ENCODE data around the gene ZCCHC2. TPM values are rescaled to one million over a fixed set of nuclear protein-coding genes. Genes with fewer than 3 reads are reported as not detected.
A peak's percentile ranks its signal among the peaks of the same experiment; 100 is the strongest.

The ZCCHC2 gene
- total and polyA plus RNA-seq, 2 of the 13 experiments (the other 11 are each of a cell fraction or from before 2014, with no cell fraction given), result 62.5 to 76.1 TPM

DNA sequence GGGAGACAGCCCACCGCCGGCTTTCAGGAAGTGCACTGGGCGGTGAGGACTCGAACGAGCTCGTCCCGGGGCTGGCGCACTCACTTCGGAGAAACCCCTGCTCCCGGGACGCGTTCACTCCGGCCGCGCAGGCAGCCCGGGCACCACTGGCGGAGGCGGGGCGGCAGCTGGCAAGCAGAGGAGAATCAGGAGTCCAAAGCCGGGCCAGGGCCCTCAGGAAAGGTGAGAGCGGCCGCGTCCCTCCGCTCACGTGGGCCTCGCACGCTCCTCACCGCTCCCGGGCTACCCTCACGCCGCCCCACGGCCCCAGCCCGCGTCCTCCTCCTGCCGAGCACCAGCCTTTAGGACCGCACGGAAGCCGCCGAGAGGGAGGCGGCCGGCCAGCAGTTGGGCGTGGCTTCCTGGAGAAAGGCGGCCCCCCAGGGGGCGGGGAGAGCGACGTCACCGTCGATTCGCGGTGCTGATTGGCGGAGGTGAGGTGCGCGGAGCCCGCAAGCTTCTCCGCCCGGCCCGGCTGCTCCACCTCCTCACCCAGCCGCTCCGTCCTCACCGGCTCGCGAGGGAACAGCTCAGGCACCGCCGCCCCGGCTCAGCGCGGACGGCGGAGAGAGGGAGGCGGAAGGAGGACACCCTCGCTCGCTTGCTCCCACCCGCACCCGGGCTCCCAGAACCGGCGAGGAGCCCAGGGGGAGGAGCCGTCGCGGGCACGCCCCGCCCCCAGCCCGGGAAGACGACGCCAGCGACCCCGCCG, at the start of gene ZCCHC2 (continued):
- peak; percentile 78 for TF ChIP-seq CREM (IDR thresholded peaks at IDR 0.05)
- peak; percentile 44; the same call in 1 of the 2 replicates for TF ChIP-seq CREM (CRISPR knock-in tag; IDR thresholded peaks at IDR 0.05)
- TF ChIP-seq ZNF607 (CRISPR knock-in tag; IDR thresholded peaks at IDR 0.05; ENCODE audit: borderline replicate concordance), result peak; percentile 77; the same call in 1 of the 2 replicates
- peak; percentile 93 for TF ChIP-seq ZFP90 (CRISPR knock-in tag; IDR thresholded peaks at IDR 0.05; ENCODE audit: borderline replicate concordance)
- TF ChIP-seq SMC3 (IDR thresholded peaks at IDR 0.05; ENCODE audit: low read length), result no peak
- TF ChIP-seq, protein P1, sequence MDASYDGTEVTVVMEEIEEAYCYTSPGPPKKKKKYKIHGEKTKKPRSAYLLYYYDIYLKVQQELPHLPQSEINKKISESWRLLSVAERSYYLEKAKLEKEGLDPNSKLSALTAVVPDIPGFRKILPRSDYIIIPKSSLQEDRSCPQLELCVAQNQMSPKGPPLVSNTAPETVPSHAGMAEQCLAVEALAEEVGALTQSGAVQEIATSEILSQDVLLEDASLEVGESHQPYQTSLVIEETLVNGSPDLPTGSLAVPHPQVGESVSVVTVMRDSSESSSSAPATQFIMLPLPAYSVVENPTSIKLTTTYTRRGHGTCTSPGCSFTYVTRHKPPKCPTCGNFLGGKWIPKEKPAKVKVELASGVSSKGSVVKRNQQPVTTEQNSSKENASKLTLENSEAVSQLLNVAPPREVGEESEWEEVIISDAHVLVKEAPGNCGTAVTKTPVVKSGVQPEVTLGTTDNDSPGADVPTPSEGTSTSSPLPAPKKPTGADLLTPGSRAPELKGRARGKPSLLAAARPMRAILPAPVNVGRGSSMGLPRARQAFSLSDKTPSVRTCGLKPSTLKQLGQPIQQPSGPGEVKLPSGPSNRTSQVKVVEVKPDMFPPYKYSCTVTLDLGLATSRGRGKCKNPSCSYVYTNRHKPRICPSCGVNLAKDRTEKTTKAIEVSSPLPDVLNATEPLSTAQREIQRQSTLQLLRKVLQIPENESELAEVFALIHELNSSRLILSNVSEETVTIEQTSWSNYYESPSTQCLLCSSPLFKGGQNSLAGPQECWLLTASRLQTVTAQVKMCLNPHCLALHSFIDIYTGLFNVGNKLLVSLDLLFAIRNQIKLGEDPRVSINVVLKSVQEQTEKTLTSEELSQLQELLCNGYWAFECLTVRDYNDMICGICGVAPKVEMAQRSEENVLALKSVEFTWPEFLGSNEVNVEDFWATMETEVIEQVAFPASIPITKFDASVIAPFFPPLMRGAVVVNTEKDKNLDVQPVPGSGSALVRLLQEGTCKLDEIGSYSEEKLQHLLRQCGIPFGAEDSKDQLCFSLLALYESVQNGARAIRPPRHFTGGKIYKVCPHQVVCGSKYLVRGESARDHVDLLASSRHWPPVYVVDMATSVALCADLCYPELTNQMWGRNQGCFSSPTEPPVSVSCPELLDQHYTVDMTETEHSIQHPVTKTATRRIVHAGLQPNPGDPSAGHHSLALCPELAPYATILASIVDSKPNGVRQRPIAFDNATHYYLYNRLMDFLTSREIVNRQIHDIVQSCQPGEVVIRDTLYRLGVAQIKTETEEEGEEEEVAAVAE (CRISPR knock-in tag; IDR thresholded peaks at IDR 0.05; ENCODE audit: borderline replicate concordance), result peak; percentile 83; the same call in 1 of the 2 replicates
- peak; percentile 92 for TF ChIP-seq ZNF329 (CRISPR knock-in tag; IDR thresholded peaks at IDR 0.05; ENCODE audit: low read depth)
- TF ChIP-seq, protein P2, sequence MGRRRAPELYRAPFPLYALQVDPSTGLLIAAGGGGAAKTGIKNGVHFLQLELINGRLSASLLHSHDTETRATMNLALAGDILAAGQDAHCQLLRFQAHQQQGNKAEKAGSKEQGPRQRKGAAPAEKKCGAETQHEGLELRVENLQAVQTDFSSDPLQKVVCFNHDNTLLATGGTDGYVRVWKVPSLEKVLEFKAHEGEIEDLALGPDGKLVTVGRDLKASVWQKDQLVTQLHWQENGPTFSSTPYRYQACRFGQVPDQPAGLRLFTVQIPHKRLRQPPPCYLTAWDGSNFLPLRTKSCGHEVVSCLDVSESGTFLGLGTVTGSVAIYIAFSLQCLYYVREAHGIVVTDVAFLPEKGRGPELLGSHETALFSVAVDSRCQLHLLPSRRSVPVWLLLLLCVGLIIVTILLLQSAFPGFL (CRISPR knock-in tag; IDR thresholded peaks at IDR 0.05), result no peak
- no peak for TF ChIP-seq NFE2 (CRISPR knock-in tag; IDR thresholded peaks at IDR 0.05)
- TF ChIP-seq POLR2AphosphoS2 (IDR thresholded peaks at IDR 0.05; ENCODE audit: low read depth, low read length), result 0 out of 2 replicates have a peak, but pooled peaks have one; percentile 49
- TF ChIP-seq, protein P3, sequence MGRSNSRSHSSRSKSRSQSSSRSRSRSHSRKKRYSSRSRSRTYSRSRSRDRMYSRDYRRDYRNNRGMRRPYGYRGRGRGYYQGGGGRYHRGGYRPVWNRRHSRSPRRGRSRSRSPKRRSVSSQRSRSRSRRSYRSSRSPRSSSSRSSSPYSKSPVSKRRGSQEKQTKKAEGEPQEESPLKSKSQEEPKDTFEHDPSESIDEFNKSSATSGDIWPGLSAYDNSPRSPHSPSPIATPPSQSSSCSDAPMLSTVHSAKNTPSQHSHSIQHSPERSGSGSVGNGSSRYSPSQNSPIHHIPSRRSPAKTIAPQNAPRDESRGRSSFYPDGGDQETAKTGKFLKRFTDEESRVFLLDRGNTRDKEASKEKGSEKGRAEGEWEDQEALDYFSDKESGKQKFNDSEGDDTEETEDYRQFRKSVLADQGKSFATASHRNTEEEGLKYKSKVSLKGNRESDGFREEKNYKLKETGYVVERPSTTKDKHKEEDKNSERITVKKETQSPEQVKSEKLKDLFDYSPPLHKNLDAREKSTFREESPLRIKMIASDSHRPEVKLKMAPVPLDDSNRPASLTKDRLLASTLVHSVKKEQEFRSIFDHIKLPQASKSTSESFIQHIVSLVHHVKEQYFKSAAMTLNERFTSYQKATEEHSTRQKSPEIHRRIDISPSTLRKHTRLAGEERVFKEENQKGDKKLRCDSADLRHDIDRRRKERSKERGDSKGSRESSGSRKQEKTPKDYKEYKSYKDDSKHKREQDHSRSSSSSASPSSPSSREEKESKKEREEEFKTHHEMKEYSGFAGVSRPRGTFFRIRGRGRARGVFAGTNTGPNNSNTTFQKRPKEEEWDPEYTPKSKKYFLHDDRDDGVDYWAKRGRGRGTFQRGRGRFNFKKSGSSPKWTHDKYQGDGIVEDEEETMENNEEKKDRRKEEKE (IDR thresholded peaks at IDR 0.05), result no peak
- TF ChIP-seq PAWR (CRISPR knock-in tag; IDR thresholded peaks at IDR 0.05; ENCODE audit: borderline replicate concordance), result peak; percentile 93
- peak; percentile 24; the same call in 1 of the 2 replicates for TF ChIP-seq HCFC1 (IDR thresholded peaks at IDR 0.05; ENCODE audit: low read depth, low read length)
- 0 out of 2 replicates have a peak, but pooled peaks have one; percentile 85 for TF ChIP-seq ZNF44 (CRISPR knock-in tag; IDR thresholded peaks at IDR 0.05)
- TF ChIP-seq ZNF7 (CRISPR knock-in tag; IDR thresholded peaks at IDR 0.05), result 0 out of 2 replicates have a peak, but pooled peaks have one; percentile 15
- TF ChIP-seq, protein P4, sequence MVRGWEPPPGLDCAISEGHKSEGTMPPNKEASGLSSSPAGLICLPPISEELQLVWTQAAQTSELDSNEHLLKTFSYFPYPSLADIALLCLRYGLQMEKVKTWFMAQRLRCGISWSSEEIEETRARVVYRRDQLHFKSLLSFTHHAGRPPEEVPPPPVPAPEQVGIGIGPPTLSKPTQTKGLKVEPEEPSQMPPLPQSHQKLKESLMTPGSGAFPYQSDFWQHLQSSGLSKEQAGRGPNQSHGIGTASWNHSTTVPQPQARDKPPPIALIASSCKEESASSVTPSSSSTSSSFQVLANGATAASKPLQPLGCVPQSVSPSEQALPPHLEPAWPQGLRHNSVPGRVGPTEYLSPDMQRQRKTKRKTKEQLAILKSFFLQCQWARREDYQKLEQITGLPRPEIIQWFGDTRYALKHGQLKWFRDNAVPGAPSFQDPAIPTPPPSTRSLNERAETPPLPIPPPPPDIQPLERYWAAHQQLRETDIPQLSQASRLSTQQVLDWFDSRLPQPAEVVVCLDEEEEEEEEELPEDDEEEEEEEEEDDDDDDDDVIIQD (CRISPR knock-in tag; IDR thresholded peaks at IDR 0.05; ENCODE audit: low read depth), result peak; percentile 79; the same call in 1 of the 2 replicates
- TF ChIP-seq IKZF1 (IDR thresholded peaks at IDR 0.05), result no peak
- TF ChIP-seq, protein P5, sequence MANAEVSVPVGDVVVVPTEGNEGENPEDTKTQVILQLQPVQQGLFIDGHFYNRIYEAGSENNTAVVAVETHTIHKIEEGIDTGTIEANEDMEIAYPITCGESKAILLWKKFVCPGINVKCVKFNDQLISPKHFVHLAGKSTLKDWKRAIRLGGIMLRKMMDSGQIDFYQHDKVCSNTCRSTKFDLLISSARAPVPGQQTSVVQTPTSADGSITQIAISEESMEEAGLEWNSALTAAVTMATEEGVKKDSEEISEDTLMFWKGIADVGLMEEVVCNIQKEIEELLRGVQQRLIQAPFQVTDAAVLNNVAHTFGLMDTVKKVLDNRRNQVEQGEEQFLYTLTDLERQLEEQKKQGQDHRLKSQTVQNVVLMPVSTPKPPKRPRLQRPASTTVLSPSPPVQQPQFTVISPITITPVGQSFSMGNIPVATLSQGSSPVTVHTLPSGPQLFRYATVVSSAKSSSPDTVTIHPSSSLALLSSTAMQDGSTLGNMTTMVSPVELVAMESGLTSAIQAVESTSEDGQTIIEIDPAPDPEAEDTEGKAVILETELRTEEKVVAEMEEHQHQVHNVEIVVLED (CRISPR knock-in tag; IDR thresholded peaks at IDR 0.05; ENCODE audit: borderline replicate concordance), result peak; percentile 81
